Measurements from ENCODE around the gene ANAPC2.

Gene ANAPC2

DNA sequence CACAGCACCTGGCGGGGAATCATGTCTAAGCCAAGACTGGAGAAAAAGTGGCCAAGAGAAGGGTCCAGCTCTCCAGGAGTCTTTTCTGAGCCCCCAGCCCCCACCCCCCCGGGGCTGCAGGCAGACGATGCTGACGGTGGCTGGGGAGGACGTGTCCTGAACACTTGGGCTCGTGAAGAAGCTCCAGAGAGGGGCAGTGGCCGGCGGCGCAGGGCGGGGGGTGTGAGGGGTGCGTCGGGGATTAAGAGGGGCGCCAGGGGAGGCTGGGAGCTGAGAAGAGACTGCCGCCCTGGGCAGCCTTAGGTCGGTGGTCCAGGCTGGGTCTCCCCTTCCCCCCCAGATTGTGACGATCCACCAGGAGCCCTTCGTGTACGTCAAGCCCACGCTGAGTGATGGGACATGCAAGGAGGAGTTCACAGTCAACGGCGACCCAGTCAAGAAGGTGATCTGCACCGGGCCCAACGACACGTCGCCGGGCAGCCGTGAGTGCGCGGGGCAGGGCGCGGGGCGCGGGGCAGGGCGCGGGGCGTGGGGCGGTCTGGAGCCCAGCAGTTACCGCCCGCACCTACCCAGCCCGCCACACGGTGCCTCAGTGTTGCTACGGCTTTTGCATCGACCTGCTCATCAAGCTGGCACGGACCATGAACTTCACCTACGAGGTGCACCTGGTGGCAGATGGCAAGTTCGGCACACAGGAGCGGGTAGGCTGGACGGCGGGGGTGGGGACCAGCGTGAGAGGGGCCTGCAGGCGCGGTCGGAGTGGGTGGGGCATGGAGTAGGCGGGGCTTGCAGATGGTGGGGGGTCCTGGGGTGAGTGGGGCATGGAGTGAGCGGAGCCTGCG is 27.4 kb downstream of the ANAPC2 start:
- DNase-seq: peak; percentile 99

GRCh38 chr9:137160054-137160425 is 28.3 kb downstream of the ANAPC2 start:
- no peak for DNase-seq

DNA sequence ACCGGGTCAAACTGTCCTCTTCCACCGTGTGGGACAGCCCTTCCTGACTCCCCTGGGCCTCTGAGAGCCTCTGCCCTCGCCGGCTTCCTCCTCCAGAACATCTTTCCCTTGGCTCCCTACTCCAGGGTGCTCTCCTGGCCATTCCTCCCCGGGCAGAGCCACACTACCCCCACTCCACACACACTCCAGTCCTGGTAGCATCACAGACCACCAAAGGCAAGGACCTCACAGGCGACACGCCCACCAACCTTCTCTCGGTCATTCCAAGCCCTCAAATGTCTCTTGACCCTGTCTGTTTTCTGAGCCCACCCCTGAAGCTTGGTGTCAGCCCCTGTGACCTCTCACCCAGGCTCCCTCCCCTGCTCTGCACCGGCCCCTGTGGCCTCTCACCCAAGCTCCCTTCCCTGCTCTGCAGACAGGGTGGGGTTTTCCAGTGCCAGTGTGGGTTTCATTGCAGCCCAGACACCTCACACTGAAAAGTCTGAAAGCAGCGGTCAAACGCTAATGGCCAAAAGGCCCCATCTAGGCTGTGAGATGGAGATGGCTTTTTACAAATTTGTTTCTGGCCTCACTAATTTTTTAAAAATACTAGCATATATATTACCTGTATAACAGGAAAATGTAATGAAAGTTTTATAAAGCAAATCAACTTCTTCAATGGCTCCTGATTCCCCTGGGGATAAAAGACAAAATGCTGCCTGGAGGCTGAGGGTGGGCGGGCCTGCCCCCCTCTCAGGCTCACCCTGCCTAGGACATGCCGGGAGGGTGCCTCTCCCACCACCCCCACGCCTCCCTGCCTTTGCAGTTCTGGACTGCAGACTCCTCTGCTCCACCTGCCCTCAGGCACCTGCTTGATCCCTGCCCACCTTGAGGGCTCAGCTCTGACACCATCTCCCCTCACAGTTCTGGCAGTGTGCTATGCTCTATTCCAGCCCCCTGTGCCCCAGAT is 29.0 kb downstream of the ANAPC2 start:
- no peak for DNase-seq

DNA sequence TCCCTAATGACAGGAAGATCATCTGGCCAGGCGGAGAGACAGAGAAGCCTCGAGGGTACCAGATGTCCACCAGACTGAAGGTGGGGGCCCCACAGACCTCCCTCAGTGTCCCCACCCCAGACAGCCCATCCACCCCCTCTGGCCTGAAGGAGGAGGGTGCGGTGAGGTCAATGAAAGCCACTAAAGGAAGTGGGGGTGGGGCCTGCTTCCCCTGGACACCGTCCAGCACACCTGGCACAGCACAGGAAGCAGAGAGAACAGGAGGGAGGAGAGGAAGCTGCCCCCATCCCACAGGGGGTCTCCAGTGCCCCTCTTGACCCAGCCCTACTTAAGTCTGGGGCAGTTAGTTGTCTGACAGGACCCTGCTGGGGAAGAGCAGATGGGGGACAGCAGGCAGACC is 29.7 kb downstream of the ANAPC2 start:
- DNase-seq: no peak

- no peak for DNase-seq
These were observed 30.5 kb downstream of the ANAPC2 start for GRCh38 chr9:137157618-137158415.

DNA sequence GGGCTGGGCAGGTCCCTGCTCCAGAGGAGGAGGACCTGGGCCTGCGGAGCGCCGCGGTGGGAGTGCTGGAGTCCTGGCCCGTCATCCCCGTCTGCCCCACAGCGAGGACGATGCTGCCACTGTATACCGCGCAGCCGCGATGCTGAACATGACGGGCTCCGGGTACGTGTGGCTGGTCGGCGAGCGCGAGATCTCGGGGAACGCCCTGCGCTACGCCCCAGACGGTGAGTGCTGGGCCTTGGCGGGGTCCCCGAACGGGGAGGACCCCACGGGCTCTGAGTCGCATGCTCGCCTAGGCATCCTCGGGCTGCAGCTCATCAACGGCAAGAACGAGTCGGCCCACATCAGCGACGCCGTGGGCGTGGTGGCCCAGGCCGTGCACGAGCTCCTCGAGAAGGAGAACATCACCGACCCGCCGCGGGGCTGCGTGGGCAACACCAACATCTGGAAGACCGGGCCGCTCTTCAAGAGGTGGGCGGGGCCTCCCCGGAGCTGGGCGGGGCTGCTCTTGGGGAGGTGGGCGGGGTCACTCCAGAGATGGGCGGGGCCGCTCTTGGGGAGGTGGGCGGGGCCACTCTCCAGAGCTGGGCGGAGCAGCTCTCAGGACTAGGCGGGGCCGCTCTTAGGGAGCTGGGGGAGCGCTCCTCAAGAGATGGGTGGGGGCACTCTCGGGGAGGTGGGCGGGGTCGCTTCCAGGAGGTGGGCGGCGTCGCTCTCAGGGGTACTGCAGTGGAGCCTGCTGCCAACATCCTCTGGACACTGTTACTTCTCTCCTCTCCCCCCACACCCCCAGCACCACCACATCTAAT is 31.6 kb downstream of the ANAPC2 start:
- no peak for DNase-seq

DNA sequence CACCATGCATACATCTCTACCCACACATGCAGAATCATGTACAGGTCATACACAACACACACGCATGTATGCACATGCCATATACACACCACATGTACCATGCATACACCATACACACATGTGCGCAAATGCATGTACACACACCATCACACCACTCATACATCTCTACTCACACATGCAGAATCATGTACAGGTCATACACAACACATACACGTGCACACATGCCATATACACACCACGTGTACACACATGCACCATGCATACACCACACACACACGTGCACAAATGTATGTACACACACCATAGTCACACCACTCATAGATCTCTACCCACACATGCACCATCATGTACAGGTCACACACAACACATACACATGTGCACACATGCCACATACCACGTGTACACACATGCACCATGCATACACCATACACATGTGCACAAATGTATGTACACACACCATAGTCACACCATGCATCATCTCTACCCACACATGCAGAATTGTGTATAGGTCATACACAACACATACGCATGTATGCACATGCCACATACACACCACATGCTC is 35.4 kb downstream of the ANAPC2 start:
- no peak for DNase-seq

- DNase-seq: peak; percentile 93
These were observed 37.5 kb downstream of the ANAPC2 start for GRCh38 chr9:137150617-137151457.

- DNase-seq: no peak
These were observed 38.3 kb downstream of the ANAPC2 start for GRCh38 chr9:137149942-137150616.

DNA sequence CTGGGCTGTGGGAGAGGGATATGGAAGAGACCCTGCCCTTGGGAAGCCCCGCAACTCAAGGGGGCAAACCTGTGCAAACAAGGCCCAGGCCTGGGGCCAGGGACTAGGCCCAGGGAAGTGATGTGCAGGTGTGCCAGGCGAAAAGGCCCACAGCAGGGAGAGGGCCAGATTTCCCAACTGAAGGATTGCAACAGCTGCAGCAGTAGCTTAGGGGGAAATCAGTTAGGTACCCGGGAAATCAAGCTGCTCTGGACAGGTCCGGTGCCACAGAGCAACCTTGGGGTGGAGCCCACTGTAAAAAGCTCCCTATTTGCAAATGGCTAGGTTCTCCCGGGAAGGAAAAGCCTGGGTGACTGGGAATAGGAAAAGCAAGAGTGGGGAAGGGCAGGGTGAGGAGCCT is 39.0 kb downstream of the ANAPC2 start:
- DNase-seq: no peak

GRCh38 chr9:137148661-137149060 is 39.7 kb downstream of the ANAPC2 start:
- DNase-seq: no peak

DNA sequence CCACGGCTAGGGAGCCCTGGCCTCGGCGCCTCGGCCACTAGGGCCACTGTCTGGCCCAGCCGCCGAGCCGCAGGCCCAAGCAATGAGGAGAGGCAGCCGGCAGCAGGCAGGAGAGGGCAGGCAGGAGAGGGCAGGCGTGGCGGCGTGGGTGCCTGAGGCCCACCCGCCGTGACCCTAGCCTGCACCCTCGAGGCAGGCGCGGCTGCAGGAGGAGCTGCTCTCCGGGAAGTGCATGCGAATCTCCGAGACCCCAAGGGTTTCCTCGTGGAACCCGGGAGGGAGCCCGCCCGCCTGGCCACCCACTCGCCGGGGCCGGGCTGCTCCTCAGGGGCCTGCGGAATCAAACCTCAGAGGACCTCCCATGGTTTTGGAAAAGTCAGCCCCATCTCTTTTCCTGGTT is 40.1 kb downstream of the ANAPC2 start:
- no peak for DNase-seq

- DNase-seq: no peak
These were observed 40.6 kb downstream of the ANAPC2 start for GRCh38 chr9:137147793-137148160.

- DNase-seq: no peak
These were observed 41.1 kb downstream of the ANAPC2 start for GRCh38 chr9:137147091-137147792.

- DNase-seq: no peak
These were observed 41.8 kb downstream of the ANAPC2 start for GRCh38 chr9:137146527-137146918.

DNA sequence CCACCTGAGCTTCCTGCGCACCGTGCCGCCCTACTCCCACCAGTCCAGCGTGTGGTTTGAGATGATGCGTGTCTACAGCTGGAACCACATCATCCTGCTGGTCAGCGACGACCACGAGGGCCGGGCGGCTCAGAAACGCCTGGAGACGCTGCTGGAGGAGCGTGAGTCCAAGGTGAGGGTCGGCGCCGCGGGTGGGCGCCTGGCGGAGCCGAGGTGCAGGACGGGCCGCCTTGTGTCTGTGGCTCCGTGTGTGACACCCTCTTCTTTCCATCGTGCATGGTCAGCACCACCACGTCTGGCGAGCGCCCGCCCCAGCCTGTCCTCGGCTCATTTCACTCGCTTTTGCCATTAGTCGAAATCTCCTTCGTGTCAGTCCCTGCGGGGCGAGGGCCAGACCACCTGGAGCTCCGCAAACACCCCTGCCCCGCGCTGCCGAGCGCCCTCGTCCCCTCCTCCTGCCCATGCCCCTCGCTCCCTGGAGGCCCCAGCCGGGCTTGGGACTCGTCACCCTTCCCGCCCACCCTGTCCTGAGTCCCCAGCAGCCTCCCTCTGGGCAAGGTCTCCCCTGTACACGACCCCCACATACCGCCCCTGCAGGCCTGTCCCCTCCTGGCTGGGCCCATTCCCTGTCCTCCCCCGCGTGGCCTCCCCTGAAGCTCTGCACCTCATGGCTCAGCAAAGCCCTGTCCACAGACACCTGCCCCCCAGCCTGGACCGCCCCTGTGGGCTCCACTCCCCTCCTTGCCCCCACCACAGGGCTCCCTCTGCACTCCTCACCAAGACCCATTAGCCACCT is 42.4 kb downstream of the ANAPC2 start:
- no peak for DNase-seq

- no peak for DNase-seq
These were observed 44.9 kb downstream of the ANAPC2 start for GRCh38 chr9:137143459-137143858.

GRCh38 chr9:137141976-137142936 is 46.1 kb downstream of the ANAPC2 start:
- no peak for DNase-seq
